Amniotic epithelial cell (primary cell): ENCODE measurements around the gene ASB4.
"Not testable (repeated sequence)": the region's sequence is repeated elsewhere in the genome, so short reads cannot be mapped to it uniquely, and the experiment has no call there.

Experiments used
- DNase-seq: peaks from one replicate; pipeline ENCODE4 v3.0.0-alpha.2; 2010; ENCODE audit warnings: low read depth

ASB4 gene, protein sequence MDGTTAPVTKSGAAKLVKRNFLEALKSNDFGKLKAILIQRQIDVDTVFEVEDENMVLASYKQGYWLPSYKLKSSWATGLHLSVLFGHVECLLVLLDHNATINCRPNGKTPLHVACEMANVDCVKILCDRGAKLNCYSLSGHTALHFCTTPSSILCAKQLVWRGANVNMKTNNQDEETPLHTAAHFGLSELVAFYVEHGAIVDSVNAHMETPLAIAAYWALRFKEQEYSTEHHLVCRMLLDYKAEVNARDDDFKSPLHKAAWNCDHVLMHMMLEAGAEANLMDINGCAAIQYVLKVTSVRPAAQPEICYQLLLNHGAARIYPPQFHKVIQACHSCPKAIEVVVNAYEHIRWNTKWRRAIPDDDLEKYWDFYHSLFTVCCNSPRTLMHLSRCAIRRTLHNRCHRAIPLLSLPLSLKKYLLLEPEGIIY

DNA sequence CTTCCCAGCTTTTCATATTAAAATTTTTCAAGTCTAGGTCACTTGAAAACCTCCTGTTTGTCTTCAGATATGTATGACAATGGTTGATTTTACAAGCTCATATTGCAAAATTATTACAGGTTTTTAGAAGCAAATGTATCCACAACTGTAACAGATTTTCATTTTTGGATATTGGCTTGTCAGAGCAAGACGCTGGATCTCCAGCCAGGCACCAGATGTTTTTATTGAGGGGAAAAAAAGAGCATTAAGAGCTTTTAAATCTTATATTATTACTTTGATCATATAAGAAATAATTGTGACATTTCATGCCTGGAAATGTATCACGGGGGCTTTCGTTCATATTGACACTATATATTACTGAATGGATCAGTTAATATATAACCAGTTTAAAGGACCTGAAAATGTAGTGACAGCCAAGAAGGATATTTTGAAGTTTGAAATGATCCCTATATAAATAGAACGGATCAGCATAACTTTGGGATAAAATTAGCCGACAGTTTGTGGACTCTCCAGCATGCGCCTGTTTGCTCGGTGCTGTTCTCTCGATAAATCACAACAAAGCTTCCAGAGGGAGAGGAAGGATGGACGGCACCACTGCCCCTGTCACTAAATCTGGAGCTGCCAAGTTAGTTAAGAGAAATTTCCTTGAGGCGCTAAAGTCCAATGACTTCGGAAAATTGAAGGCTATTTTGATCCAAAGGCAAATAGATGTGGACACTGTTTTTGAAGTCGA is at the start of gene ASB4:
Gene ASB4, plus strand, starts transcription at position 553 of the 733 bp plus-strand sequence. Its CDS starts 29 bp downstream, at position 582.
- DNase-seq, result no peak

DNA sequence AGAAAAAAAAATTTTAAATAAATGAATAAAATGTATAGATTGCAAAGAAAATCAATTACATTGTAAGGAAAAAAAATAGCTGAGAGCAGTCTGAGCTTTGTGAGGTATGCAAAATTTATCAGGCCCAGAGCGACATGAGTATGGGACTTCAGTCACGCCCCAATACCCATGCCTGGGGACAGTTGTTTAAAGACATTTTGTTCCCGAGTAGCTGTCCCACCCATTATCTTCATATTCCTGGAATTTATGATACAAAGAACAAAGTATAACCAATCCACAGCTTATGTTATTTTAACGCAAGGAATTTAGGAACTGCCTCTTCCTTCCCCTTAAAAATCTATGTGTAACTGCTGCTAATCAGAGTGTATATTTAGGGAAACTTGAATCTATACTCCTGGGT is 49.3 kb upstream of the ASB4 start:
- no peak for DNase-seq

DNA sequence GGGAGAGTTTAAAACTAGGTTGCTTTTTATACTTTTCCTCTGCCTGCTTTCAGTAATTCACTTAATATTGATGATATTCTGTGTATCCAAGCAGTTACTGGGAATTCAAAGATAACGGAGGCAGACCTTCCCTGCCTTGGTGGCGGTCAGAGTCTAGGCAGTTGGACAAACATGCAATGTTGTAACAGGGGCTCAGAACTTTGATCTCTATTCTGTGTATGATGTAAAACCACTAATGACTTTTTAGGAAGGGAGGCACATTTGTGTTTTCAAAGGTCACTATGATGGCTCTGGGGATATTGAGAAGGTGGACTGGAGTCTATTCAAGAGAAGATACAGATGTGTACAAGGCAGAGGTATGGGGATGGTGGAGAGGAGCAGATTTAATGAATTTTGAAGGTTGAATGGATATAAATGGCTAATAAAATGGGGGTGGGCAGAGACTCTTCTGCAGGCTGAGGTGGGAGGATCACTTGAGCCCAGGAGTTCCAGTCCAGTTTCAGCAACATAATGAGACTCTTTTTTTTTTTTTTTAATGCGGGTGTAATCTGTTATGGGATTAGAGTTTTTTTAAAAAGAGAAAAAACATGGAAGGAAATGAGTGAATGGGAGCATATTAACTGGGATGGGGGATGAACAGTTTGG is 45.2 kb upstream of the ASB4 start:
- no peak for DNase-seq

DNA sequence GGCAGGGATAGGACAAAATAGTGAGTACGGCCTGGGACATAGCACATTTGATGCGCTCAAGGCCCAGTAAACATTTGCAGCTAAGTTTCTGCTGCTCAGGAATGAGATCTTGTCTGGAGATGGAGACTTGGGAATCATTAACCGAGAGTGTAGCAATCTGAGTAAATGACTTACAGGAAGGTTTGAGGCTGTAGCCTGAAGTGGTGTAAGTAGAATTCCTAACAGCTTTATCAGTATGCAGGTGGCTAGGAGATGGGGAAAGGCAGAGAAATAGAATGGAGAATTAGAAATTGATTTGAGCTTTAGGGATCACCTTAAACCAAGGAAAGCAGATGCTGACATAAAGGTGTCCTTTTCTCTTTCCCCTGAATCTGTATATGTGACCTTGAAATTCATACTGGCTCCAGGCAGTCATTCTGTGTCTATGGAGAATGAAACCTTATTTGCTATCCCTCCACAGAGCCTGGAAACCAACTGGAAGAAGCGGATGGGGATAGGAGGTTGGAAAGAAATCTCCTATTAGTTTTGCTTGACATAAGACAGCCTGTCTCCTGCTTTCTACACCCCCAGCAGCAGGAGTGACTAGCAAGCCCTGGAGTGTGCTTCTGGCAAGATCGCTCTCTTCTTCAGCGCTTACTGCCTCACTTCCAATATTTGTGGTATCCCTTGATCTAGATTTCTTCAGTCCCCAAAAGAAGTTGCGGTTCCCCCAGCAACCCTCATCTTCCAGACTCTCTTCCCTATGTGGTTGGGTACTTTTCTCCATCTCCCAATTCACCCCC is 44.5 kb upstream of the ASB4 start:
- DNase-seq, result peak; percentile 78

DNA sequence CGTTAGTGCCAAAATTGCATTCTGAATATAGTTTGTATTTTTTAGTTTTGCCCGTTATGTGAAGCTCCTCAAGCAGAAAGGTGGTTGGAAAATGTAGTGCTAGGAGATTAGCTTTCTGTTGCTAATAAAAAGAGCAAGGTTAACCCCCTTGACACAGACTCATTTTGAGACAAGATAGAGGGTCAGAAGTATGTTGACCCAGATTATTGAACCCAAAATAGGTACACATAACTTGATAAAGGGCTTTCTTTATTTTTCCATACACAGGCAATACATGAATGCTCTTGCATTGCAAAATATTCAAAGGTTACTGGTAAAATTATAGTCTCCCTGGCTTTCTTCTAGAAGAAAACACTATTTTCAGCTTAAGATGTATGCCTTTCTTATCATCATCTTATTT is 40.9 kb upstream of the ASB4 start:
- no peak for DNase-seq

DNA sequence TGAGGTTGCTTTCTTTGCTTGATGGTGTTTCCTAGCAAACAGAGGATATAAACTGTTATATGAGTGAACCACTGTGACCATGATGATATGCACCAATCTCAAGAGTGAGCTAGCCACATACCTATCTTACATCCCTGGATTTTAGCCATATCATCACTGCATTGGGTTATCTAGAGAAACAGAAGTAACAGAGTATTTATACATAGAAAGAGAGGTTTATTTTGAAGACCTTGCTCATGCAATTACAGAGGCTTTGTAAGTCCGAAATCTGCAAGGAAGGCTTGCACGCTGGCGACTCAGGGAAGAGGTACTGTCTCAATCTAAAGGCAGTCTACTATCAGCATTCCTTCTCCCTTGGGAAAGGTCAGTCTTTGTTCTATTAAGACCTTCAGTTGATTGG is 39.1 kb upstream of the ASB4 start:
- DNase-seq, result no peak

DNA sequence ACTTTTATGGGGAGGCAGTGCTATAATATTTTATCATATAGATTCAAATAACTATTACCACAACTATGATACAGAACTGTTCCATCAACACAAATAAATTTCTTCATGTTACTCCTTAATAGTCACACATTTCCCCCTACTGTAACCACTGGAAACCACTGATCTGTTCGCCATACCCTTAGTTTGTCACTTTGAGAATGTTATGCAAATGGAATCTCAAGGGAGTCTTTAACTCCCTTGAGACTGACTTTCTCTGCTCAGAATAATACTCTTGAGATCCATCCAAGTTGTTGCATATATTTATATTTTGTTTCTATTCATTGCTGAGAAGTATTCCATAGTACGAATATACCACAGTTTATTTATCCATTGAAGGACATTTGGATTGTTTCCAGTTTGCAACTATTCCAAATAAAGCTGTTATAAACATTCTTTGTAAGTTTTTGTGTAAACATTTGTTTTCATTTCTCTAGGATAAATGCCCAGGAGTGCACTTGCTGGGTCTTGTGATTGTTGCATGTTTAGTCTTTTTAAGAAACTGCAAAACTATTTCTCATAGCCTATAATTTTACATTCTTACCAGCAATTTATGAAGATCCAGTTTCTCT is 31.2 kb upstream of the ASB4 start:
- no peak for DNase-seq

DNA sequence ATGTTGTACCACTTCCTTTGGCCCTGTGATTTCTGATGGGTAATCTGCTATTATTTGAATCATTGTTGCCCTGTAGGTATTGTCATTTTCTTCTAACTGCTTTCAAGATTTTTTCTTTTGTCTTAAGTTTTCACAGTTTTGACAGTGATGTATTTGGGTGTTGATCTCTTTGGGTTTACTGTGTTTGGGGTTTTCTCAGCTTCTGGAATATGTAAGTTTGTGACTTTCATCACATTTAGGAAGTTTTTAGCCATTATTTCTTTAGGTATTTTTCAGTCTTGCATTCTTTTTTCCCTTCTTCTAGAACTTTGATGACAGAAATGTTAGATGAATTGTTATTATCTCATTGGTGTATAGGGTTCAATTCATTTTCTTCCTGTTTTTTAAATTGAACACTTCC is 27.8 kb upstream of the ASB4 start:
- no peak for DNase-seq

DNA sequence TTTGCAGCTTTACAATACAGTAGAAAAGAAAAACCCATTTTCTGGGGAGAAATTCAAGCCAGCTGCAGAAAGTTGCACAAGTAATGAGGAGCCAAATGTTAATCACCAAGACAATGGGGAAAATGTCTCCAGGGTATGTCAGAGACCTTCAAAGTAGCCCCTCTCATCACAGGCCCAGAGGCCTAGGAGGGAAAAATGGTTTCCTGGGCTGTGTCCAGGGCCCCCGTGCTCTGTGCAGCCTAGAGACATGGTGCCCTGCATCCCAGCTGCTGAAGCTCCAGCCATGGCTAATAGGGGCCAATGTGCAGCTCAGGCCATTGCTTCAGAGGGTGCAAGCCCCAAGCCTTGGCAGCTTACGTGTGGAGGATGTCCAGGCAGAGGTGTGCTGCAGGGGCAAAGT is 25.1 kb upstream of the ASB4 start:
- not testable (repeated sequence) for DNase-seq

DNA sequence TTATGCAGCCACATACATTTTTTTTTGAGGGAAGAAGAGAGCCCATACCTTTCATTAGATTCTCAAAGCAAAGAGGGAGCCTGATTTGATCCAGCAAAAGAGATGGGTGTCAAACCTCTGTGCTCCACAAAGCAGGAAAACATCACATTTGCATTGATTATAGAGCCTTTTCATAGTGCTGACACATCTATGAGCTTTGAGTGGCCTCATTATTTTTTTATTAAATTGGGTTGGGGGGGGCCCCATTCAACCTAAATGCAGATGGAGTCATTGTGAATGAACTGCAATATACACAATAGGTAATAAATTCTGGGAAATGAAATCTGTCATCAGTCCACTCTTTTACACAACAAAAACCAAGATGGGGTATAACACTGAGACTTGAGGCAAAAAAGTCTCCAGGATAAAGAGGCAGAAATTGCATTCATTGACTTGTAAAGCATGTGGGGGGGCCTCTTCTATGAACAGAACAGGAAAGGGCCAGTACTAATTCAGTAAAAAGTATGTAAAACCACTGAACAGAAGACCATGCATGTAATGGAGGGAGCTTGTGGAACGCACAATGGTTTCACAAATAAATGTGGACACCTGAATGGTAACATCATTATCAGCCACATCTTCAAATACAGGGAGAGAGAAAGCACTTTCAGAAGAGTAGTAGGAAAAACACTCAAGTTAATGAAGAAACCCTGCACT is 17.7 kb upstream of the ASB4 start:
- no peak for DNase-seq

DNA sequence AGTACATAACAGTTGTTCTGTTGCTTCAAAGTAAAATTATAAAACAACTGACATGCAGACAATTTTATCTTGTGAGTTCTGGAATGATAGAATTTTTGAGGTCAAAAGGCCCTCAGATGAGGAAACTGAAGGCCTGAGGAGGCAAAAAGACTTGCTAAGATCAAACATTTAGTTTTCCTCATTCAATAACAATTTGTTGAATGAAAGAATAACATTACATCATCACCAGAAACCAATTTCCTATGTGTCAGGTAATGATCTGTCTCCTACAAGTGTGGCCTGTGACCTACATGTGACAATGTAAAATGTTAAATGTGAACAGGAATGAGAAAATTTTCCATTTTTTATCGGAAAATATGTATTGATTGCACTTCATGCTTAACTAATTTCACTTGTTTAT is 16.6 kb upstream of the ASB4 start:
- peak; percentile 7 for DNase-seq

DNA sequence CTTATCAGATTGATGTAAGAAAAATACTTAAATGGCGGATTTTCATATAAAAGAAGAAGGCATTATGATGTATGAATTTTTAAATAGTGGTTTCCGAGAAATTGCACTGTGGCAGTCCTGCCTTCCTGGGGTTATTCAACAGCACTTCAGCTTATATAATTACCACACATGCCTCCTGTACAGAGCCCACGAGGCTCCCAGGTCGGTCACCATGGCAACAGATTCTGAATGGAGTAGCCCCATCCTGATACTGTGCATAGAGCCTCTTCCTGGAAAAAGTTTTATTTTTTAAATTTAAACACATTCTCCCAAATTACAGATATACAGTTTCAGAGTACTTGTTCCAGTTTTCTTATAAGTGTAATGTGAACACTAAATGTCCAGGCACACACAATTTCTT is 15.9 kb upstream of the ASB4 start:
- no peak for DNase-seq

DNA sequence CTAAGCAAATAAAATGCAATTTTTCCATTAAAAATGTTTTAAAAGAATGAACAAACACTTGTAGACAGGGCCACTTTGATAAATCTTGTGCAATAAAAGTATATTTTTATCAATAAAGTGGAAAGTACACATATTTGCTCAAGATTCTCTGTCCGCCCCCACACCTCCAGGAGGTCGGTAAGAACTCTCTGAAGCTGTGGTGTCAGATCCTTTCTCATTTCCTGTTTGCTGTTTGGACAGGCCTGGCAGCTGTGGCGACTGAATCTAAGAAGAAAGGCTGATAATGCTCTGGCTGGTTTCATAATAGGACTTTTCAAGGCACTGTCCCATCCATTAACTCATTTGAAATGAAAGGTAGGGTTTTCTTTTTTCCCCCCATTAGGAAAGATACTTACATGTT is 15.3 kb upstream of the ASB4 start:
- DNase-seq, result peak; percentile 76

DNA sequence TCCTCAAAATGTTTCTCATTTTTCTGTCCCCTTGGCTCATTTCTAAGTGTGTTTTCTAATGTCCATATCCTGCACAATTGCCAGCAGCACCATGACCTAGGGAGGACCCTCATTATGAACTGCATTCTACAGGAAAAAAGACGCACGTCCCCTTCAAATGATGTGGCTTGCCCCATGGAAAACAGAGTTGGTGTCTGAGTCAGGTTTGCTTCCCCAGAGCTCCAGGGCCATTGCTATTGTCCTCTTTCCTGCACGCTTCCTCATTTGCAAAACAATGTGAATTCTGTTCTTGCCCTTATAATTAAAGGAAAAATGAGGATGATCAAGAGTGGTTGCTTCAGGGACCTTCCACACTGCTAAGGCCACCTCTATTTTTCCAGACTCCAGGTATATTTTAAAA is 14.7 kb upstream of the ASB4 start:
- DNase-seq, result no peak

DNA sequence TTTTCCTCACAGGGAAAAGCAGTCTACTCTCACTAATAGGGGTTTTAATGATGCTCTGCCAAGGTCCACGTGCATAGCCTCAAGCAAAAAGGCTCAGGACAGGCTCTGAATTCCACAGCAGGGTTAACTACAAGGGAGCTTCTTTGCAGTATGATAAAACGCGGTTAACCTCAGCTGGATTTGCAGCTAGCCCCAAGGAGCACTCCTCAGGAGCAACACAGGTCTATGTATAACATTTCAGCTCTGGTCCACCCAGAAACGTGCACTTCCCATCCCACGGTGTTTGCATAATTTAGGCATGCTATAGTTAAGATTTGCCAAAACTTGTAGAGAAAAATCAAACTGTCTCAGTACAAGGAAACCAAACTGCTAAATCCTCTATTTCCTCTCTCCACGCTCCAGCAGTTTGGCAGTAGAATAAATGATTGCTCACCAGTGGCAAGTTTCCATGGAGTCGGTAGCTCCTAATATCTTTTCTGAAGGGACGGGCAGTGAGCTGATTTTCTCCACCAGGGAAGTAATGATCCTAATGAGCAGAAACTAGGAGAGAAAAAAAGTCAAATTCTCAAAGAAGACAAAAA is 13.1 kb upstream of the ASB4 start:
- DNase-seq, result peak; percentile 71

DNA sequence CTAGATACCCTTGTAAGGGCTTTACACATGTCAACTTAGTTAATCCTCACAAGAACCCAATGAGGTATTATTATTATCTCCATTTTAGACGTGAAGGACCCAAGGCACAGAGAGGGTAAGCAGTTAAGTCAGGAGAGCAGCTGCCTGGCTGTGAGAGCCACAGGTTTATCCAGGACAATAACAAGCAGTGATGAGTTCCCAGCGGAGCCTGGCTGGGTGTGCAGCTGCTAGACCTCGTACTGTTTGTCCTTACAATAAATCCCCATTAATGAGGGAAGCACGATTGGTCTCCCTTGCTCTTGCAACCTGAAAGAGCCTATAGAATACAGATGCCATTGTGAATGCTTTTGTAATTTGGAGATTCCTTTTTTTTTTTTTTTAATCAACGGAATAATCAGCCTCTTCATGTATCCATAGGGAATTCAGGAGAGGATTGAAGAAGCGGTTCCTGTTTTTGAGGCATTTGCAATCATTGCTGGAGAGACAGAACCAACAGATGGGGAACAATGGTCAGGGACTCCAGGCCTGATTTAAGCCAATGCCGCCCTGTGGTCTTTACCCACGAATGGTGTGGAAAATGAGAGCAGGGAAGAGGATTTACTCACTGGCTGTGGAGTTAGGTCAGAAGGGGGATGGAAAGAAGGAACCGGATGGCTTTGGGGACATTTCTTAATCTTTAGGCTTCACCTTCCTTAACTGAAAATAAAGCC is 12.3 kb upstream of the ASB4 start:
- DNase-seq, result peak; percentile 5

DNA sequence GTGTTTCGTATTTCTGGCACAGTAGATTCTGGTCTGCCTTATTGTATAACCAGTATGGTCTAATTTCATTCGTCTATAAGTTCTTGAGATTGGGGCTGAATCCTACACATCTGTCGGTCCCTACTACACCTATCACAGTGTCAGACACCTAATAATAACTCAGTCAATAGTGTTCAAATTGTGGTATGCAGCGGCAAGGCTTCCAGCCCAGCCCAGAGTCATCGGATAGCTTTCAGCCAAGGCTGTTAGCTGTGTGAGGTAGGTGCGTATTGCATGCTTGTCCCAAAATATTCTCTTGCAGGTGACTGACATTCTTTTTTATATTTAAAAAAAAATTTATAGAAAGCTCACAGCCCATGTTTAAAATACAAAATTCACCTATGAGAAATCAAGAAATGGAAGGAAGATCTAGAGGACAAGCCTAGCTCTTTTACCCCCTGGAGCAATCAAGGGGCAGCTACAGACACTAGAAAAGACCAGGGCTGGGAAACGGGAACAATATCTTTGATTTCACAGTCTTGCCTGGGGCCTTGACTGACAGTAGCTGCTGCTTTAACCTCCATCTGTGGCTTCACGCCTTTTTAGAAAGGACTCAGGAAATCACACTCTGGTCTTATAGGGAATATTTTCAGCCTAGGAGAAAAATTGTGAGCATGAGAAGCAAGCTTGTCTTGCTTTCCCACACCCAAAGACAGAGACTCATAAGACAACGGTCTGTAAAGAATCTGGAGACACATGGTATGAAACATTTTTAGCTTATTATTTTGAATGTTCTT is 9.5 kb upstream of the ASB4 start:
- peak; percentile 52 for DNase-seq

DNA sequence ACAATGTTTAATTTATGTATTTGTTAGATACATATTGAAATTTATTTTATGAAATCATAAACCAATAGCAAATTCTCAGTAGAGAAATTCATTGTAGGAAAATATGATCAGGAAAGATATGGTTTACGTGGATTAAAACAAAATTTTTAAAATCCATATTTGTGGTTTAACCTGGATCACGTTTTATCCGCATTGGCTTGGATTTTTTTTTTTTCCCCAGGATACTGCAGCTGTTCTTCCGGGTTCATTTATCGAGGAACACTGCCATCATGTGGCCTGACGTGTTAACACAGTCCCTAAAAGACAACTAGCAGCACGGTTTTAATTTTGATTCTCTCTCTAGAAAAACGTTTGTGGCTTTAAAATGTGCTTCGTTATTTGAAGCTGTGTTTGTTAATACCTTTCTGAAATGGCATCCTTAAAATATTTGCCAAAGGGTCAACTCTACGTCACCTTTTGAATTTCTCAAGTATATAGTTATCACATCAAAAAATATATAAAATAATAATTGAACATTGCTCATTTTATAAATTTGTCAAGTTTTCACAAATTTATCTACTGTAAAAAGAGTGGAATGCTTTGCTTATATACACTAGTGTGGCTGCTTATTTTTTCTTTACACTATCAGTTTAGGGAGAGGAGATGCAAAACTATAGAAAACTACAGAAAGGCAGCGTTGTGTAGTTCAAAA is 8.7 kb upstream of the ASB4 start:
- peak; percentile 73 for DNase-seq
